Neural cell (in vitro differentiated cells): Measurements from ENCODE around the gene LRRC74B.

Experiments used
- CTCF ChIP-seq: fragments of 450-650 bp; IDR thresholded peaks from 2 replicates; pipeline ENCODE4 v1.5.1; 2014; ENCODE audit warnings: antibody characterized with exemption, mild to moderate bottlenecking, moderate library complexity; ENCODE audit not compliant: poor library complexity, severe bottlenecking
- EZH2 ChIP-seq: fragments of 200-600, 300-800 bp; shearing (Covaris generic), sonication (generic); IDR thresholded peaks from 2 replicates; pipeline ENCODE4 v1.6.1; 2014; ENCODE audit warnings: antibody characterized with exemption, low read length, borderline replicate concordance, mild to moderate bottlenecking; ENCODE audit not compliant: insufficient read depth, poor library complexity, severe bottlenecking

DNA sequence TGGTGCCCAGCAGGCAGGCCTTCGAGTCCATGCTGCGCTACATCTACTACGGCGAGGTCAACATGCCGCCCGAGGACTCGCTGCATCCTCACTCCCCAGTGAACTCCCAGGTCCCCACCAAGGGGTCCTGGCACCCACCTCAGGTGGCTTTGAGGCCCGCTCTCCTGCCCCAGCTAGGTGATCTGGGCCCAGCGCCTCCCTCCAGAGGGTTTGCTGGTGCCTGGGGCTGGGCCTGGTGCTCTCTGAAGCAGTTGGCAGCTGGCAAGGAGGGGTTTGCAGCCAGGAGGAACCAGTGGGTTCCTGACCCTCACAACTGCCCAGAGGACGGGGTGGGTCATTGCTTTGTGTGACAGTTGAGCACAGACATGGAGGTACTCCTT is 49.7 kb upstream of the LRRC74B start:
- TF ChIP-seq CTCF (no peak), EZH2 (no peak)
